HG03060 (cell line): Measurements from ENCODE around the gene SRSF9.

Experiments
- ATAC-seq: cut with Tn5 transposase; IDR thresholded peaks from one replicate; pipeline ENCODE4 v1.9.1; 2021; ENCODE audit warnings: low read depth, moderate number of reproducible peaks; ENCODE audit not compliant: unreplicated experiment

Gene SRSF9

GRCh38 chr12:120485961-120486881 is 16.7 kb upstream of the SRSF9 start:
- no peak for ATAC-seq

- no peak for ATAC-seq
Measured at GRCh38 chr12:120483621-120484020, 14.1 kb upstream of the SRSF9 start.

- ATAC-seq, result no peak
Measured at GRCh38 chr12:120481022-120481767, 11.6 kb upstream of the SRSF9 start.

- ATAC-seq, result no peak
Measured at GRCh38 chr12:120480211-120480610, 10.7 kb upstream of the SRSF9 start.

DNA sequence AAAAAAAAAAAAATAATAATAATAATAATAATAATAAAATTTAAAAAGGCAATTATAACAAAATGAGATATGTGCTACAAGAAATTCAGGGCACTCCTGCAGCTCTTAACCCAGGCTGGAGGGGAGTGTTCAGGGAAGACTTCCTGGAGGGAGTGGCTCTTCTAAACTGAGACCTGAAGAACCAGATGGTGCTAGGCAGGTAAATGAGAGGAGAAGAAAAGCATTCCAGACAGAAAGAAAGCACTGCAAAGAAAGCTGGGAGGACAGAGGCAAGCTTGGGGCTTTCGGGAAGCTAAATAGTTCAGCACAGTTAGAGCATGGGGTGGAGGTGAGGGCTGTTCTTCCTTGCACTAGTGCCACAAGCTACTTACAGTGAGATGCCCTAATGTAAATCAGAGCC is 9.9 kb upstream of the SRSF9 start:
- no peak for ATAC-seq

DNA sequence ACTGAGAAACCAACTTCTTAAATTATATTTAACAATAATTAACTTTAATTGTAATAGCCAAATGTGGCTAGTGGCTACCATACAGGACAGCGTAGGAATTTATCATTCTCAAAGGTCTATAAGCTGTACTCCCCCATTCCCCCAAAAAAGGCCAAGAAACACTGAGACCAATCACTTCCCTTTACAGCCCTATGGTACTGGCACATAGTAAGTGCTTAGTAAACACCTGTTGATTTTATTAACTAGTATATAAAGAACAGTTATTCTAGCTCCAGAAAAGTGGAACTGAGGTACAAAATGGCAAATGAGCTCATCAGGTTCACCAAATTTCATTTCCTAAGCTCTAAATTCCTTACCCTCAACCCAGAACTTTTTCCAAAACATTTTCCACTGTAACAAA is 6.1 kb upstream of the SRSF9 start:
- ATAC-seq, result no peak

DNA sequence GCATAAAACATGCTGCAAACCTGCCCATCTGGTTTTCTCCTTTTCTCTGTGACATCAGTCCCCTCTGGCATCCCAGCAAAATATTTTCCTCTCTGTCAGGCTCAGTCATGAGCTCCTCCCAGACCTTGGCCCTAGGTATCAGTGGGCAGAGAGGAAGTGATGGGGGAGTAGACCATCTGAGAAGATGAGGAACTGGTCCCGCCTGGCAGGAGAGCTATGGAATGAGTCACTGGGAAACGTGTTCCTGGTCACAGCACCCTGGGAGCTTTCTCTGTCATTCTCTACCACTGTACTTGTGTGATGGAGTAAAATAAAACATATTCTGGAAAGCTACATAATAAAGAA is 5.0 kb upstream of the SRSF9 start:
- no peak for ATAC-seq

GRCh38 chr12:120473807-120474615 is 4.5 kb upstream of the SRSF9 start:
- no peak for ATAC-seq

DNA sequence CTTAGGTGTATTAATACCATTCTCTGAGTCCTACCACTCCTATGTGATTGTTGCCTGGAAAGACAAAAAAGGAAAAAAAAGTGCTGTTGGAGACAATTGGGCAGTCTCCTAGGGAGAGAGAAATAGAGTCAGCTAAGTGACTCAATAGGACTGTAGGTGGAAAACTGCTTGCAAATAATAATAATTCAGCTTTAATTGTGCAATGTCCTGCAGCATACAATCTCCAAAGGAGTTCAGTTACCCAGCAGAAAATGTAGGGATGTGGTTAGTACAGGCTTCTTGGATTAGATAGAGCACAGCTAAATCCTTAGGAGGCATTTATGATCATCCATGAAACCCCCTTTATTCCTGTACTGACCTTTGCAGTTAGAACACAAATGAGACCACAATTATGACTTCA is 3.0 kb upstream of the SRSF9 start:
- no peak for ATAC-seq

DNA sequence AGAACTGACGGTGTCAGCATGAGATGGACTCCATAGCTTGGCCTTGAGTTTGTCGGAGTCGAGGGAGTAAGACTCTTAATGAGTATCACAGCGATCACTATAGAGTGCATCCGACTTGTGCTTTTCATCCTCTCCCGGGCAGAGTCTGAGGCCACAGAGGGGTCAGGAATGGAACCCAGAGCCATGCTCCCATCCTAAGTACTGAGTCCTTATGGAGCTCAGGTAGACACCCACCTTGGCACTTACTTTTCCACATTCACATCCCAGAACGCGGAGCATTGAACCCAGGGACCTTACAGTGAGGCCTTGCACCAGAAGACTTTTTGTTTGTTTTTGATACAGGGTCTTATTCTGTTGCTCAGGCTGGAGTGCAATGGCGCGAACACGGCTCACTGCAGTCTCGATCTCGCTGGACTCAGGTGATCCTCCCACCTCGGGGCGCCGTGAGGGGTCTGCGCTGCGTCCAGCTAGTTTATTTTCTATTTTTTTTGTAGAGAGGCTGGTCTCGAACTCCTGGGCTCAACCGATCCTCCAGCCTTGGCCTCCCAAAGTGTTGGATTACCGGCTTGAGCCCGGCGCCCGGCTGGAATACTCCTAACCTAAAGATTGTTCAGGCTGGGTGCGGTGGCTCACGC is 719 bp upstream of the SRSF9 start:
- no peak for ATAC-seq

GRCh38 chr12:120468821-120469449 is 613 bp downstream of the SRSF9 start:
- no peak for ATAC-seq

DNA sequence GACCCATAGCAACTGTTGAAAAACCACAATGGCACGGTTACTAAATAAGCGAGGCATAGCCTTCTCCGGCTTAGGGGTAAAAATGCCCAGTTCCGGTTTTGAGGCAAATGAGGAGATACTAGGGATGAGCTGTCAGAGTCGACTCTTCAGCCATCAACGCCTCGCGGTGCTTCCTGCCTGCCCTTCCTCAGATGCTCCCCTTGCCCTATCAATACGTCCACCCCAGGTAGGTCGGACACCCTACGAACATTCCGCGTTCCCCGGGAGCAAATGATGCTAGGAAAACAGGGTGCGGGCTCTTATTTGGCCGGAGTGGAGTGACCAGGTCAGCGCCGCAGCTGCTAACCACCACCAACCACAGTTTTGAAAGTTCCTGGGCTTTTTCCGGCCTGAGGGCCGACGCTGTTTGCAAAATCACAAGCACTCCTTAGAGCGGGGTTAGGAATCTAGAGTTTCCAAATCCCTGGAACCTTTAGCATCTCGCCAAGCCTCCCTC is 1.2 kb downstream of the SRSF9 start:
- no peak for ATAC-seq

GRCh38 chr12:120467439-120467838 is 2.1 kb downstream of the SRSF9 start:
- ATAC-seq, result no peak

DNA sequence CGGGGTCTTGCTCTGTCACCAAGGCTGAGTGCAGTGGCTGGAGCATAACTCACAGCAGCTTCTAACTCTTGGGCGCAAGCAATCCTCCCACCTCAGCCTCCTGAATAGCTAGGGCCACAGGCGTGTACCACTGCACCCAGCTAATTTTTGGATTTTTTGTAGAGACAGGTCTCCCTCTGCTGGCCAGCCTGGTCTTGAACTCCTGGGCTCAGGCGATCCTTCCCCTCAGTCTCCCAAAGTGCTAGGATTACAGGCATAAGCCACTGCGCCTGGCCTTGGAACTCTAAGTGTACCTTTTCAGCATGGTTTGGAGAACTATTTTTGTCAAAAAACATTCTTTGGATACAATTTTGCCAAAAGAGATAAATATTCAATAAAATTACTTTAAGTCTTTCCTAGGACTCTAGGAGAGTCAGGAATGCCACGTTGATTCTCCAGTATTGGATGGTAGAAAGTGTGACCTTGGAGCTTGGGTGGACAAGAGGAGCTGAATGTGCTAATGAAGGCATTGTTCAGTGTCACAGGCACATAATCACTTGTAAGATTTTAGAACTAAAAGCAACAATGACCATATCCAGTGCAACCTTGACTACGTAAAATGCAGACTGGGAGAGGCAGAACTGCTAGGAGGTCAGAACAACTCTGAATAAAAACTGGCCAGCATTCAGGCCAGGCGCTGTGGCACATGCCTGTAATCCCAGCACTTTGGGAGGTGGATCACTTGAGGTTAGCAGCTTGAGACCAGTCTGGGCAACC is 2.8 kb downstream of the SRSF9 start:
- ATAC-seq, result no peak

DNA sequence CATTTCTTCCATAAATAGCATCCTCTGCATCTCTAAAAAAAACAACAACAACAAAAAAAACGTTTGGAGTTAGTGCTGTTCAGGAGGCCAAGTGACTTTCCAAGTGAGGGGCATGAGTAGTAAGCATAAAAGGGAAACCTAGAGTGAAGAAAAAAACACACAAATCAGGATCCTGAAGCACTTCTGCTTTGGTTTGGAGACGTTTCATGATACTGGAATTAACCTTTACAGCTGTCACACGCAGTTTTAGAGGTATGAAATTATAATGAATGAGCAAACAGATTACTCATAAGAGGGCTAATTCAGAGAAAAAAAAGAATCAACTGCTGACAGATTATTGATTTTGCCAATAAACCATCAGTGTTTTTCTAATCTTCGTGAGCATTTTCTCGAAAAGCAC is 3.8 kb downstream of the SRSF9 start:
- ATAC-seq, result no peak

- no peak for ATAC-seq
Measured at GRCh38 chr12:120463712-120464111, 5.8 kb downstream of the SRSF9 start.

- ATAC-seq, result no peak
Measured at GRCh38 chr12:120462099-120462640, 7.4 kb downstream of the SRSF9 start.

DNA sequence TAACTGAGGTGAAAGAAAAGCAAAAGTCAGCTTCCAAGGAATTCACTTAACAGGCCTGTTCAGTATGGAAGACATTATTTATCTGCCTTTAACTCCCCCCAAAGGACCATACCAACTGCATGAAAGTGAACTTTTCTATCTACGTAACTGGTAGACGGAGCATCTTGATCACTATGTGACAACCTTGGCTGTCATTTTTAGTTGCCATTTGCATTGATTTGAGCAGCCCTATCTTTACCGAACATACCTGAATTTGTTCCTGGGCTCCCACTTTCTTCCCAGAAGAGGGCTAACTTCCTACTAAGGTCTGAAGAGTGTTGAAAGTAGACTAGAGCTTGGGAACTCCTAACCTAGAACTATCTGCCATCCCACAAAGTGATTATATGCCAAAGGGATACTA is 9.4 kb downstream of the SRSF9 start:
- no peak for ATAC-seq

DNA sequence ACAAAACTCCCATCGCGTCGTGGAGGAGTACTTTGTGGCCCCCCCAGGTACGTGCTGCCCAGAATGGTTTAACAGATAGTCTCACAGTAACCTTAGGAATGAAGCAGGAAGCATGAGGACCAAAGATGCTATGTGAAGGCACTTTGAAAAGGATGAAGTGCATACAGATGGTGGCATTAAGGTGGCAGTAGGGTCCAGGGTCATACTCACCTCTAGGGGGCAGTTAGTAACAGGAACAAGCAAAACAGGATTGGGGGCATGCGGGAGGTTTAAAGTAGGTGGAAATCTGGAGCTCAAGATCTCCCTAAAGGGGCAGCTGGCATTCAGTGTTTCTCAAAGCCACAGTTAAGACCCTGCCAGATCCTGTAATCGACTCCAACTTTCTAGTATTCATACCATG is 12.4 kb downstream of the SRSF9 start:
- no peak for ATAC-seq
